Memory B cell (primary cell): ENCODE measurements around the gene FBRSL1.
A peak's percentile ranks its signal among the peaks of the same experiment; 100 is the strongest.
"Not testable (repeated sequence)": the region's sequence is repeated elsewhere in the genome, so short reads cannot be mapped to it uniquely, and the experiment has no call there.

Experiments used
- ATAC-seq: fragments of 150-1000 bp; cut with Tn5 transposase; 2 replicates; pipeline ENCODE4 v1.10.0; 2021; ENCODE audit warnings: low read depth, mild to moderate bottlenecking, moderate library complexity
- DNase-seq, 2 donors: peaks; one replicate each; pipeline ENCODE4 v3.0.0; 2022; ENCODE audit warnings: low spot score in 2 of 2
- H3K27ac Mint-ChIP-seq: one replicate; pipeline ENCODE4 v1.8.0; 2022; ENCODE audit warnings: mild to moderate bottlenecking, moderate library complexity, mixed read lengths
- H3K27me3 Mint-ChIP-seq: one replicate; pipeline ENCODE4 v1.8.0; 2022; ENCODE audit warnings: mixed read lengths
- H3K36me3 Mint-ChIP-seq: one replicate; pipeline ENCODE4 v1.8.0; 2022; ENCODE audit warnings: mild to moderate bottlenecking, mixed read lengths
- H3K4me1 Mint-ChIP-seq: one replicate; pipeline ENCODE4 v1.8.0; 2022; ENCODE audit warnings: mixed read lengths
- H3K4me3 Mint-ChIP-seq: one replicate; pipeline ENCODE4 v1.8.0; 2022; ENCODE audit warnings: mild to moderate bottlenecking, moderate library complexity, mixed read lengths
- H3K9me3 Mint-ChIP-seq: one replicate; pipeline ENCODE4 v1.8.0; 2022; ENCODE audit warnings: mixed read lengths

Gene FBRSL1

DNA sequence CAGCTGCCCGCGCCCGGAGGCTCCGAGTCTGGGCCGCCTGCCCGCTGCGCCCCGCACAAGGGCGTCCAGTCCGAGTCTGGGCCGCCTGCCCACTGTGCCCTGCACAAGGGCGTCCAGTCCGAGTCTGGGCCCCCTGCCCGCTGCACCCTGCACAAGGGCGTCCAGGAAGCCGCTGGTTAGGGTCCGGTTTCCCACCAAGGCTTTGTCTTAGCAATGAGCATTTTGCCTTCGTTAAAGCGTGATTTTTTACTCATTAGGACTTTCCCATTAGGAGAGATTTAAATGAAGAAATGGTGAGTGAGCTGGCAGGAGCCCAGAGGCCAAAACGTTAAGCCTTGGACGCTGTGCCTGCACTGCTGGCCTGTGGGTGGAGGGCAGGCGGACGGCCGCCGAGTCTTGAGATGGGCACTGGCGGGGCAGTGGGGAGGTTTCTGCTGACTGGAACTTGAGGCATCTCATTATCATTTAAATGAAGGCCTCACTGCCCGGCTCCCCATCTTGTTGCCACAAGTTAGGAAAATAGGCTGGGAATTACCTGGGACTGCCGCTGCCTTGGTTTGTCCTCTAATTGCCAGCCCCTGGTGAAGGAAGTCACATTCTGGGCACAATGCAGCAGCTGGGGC is 36.0 kb downstream of the FBRSL1 start:
- ATAC-seq: no peak
- DNase-seq: no peak
- peaks cover 4% of the 10 kb centered on the region for H3K36me3 Mint-ChIP-seq
- H3K9me3 Mint-ChIP-seq: no peaks in the 10 kb centered on the region
- no peaks in the 10 kb centered on the region for H3K27me3 Mint-ChIP-seq
- no peak overlapping the region for H3K27ac Mint-ChIP-seq
- peaks cover 14% of the 10 kb centered on the region for H3K4me1 Mint-ChIP-seq
- H3K4me3 Mint-ChIP-seq: no peak overlapping the region

DNA sequence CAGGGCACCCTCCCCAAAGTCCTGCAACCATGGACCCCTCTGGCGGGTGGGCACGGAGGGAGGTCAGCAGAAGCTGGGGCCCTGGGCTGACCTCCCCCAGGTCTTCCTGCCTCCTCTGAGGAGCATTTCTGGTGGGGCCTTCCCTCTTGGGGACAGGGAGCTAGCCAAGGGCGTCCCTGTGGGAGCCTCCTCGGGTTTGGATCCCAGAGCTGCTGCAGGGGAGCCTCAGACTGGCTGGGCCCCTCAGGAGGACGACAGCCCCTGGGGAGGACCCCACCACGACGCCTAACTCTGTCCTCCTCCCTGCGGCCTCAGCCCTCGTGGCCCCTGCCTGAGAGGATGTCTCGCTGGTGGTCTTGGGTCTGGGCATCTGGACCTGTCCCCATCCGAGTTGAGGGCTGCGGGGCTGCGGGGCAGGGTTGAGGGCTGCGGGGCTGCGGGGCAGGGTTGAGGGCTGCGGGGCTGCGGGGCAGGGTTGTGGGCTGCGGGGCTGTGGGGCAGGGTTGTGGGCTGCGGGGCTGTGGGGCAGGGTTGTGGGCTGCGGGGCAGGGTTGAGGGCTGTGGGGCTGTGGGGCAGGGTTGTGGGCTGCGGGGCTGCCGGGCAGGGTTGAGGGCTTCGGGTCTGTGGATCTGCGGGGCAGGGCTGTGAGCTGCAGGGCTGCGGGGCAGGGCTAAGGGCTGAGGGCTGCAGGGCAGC is 37.4 kb downstream of the FBRSL1 start:
- no peaks in the 10 kb centered on the region for H3K27me3 Mint-ChIP-seq

DNA sequence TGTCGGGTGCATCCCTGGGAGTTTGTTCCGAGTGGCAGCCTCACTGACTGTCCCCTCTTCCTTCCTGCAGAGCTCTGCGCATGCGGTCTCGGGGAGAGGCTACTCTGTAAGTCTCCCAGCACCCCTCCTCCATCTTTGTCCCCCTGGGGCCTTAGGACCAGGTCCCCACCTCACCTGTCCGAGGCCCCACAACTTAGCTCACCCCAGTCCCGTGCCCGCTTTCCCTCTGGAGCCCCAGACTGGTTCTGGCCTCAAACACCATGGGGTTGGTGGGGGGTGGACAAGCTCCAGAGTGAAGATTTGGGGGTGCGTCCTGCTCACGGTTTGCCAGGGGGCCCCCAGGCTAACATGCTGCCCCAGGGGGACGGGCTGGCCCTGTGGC is 37.9 kb downstream of the FBRSL1 start:
- Mint-ChIP-seq H3K4me1 (peaks cover 9% of the 10 kb centered on the region), H3K27ac (no peak overlapping the region), H3K27me3 (no peaks in the 10 kb centered on the region), H3K9me3 (no peaks in the 10 kb centered on the region), H3K36me3 (peaks cover 4% of the 10 kb centered on the region), H3K4me3 (no peak overlapping the region)
- DNase-seq: no peak
- no peak for ATAC-seq

More for the DNA sequence above, 37.4 kb downstream of the FBRSL1 start:
- Mint-ChIP-seq H3K4me1 (peaks cover 10% of the 10 kb centered on the region), H3K27ac (no peak overlapping the region), H3K4me3 (no peak overlapping the region), H3K36me3 (peaks cover 4% of the 10 kb centered on the region), H3K9me3 (no peaks in the 10 kb centered on the region)
- no peak for DNase-seq
- ATAC-seq: no peak

DNA sequence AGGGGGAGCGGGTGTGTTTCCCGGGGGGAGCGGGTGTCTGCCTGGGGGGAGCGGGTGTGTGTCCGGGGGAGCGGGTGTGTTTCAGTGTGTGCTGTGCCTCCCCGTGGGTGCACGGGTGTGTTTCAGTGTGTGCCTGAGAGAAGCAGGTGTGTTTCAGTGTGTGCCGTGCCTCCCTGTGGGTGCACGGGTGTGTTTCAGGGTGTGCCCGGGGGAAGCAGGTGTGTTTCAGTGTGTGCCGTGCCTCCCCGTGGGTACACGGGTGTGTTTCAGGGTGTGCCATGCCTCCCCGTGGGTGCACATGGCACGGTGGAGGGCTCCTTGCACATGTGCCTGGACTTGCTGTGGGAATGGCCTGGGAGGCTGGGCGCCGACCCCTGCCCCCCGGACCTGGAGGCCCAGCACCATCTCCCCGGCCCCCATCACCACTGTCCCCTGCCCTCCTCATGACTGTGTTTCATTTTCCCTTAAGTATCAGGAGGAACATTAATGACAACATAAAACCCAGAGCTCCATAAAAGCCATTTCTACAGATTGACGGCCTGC is 38.7 kb downstream of the FBRSL1 start:
- DNase-seq: no peak
- H3K36me3 Mint-ChIP-seq: peaks cover 6% of the 10 kb centered on the region
- peaks cover 6% of the 10 kb centered on the region for H3K4me1 Mint-ChIP-seq
- no peaks in the 10 kb centered on the region for H3K9me3 Mint-ChIP-seq
- ATAC-seq: no peak
- no peaks in the 10 kb centered on the region for H3K27me3 Mint-ChIP-seq
- no peak overlapping the region for H3K27ac Mint-ChIP-seq
- H3K4me3 Mint-ChIP-seq: no peak overlapping the region

DNA sequence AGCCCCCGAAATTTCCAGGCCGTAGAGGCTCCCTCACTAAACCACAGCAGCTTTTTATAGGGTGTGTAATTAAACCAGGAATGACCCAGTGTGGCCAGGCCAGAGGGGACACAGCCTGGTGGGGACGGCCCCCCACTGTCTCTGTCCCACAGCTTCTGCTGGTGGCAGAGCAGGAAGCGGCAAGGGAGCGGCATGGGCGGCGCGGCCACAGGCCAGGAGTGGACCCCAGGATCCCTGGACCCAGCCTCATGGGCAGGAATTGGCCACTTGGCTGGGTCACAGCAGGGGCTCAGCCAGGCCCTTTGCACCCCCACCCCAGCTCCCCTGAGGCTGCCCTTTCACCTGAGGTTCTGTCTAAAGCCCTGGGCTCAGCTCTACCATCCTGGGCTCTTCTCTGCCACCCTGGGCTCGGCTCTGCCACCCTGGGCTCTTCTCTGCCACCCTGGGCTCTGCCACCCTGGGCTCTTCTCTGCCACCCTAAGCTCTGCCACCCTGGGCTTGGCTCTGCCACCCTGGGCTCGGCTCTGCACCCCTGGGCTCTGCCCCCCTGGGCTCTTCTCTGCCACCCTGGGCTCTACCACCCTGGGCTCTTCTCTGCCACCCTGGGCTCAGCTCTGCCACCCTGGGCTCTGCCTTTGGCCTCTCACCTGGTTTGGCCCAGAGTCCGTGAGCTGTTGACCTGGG is 39.3 kb downstream of the FBRSL1 start:
- ATAC-seq (no peak), DNase-seq (no peak)
- Mint-ChIP-seq H3K9me3 (no peaks in the 10 kb centered on the region), H3K27me3 (no peaks in the 10 kb centered on the region), H3K27ac (peak overlapping the region; percentile 18), H3K36me3 (peaks cover 8% of the 10 kb centered on the region), H3K4me3 (no peak overlapping the region), H3K4me1 (peaks cover 3% of the 10 kb centered on the region)

DNA sequence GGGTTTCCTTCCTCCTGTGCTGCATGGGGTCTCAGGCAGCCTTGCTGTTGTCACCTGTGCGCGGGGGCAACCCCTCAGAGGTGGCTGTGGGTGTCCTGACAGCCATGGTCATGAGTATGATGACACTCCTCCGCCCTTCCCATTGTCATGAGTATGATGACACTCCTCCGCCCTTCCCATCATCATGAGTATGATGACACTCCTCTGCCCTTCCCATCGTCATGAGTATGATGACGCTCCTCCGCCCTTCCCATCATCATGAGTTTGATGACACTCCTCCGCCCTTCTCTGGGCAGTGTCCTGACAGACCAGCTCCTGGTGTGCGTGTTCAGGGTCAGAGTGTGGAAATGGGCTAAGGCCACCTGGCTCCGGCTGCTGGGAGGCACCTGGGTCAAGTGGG is 40.0 kb downstream of the FBRSL1 start:
- Mint-ChIP-seq H3K36me3 (peaks cover 8% of the 10 kb centered on the region), H3K4me3 (no peak overlapping the region), H3K4me1 (peaks cover 3% of the 10 kb centered on the region), H3K9me3 (no peaks in the 10 kb centered on the region), H3K27ac (peak overlapping the region; percentile 18), H3K27me3 (no peaks in the 10 kb centered on the region)
- no peak for ATAC-seq
- no peak for DNase-seq

DNA sequence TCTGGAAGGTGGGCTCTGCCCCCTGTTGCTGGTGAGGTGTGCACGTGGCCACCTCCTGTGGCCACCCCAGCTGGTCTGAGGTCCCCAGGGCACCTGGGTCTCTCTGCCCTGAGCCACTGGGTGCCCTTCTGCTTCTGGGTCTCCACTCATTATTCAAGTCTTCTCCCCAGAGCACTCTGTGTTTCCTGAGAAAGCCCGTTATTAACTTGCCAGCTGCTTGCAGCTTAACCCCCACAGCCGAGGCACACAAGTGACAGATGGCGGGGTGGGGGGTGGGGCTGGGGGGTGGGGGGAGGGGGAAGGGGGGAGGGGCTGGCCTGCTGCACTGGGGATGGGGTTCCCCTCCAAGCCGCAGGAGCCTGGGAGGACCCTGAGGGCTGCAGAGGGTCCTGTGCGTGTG is 40.5 kb downstream of the FBRSL1 start:
- Mint-ChIP-seq H3K27ac (no peak overlapping the region), H3K36me3 (peaks cover 10% of the 10 kb centered on the region), H3K4me1 (peaks cover 6% of the 10 kb centered on the region), H3K4me3 (no peak overlapping the region), H3K27me3 (no peaks in the 10 kb centered on the region), H3K9me3 (peaks cover 4% of the 10 kb centered on the region)
- ATAC-seq: no peak
- no peak for DNase-seq

DNA sequence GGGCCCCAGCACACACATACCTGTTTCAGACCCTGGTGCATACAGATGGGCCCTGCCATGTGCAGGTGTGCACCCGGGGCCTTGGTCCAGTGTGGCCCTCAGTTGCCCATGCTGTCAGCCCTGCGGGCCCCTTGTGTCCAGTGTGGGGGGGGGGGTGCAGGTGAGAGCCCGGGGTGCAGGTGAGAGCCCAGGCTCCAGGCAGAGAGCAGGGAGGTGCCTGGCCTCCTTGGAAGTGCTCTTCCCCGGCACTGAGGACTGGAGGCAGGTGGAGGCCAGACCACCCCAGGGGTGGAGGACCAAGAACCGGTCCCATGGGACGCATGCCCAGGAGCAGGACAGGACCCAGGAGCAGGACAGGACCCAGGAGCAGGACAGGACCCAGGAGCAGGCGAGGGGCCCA is 40.9 kb downstream of the FBRSL1 start:
- no peaks in the 10 kb centered on the region for H3K27me3 Mint-ChIP-seq
- ATAC-seq: no peak
- peaks cover 6% of the 10 kb centered on the region for H3K9me3 Mint-ChIP-seq
- H3K36me3 Mint-ChIP-seq: peaks cover 10% of the 10 kb centered on the region
- H3K4me1 Mint-ChIP-seq: peaks cover 7% of the 10 kb centered on the region
- DNase-seq: no peak
- H3K4me3 Mint-ChIP-seq: no peak overlapping the region
- H3K27ac Mint-ChIP-seq: no peak overlapping the region

DNA sequence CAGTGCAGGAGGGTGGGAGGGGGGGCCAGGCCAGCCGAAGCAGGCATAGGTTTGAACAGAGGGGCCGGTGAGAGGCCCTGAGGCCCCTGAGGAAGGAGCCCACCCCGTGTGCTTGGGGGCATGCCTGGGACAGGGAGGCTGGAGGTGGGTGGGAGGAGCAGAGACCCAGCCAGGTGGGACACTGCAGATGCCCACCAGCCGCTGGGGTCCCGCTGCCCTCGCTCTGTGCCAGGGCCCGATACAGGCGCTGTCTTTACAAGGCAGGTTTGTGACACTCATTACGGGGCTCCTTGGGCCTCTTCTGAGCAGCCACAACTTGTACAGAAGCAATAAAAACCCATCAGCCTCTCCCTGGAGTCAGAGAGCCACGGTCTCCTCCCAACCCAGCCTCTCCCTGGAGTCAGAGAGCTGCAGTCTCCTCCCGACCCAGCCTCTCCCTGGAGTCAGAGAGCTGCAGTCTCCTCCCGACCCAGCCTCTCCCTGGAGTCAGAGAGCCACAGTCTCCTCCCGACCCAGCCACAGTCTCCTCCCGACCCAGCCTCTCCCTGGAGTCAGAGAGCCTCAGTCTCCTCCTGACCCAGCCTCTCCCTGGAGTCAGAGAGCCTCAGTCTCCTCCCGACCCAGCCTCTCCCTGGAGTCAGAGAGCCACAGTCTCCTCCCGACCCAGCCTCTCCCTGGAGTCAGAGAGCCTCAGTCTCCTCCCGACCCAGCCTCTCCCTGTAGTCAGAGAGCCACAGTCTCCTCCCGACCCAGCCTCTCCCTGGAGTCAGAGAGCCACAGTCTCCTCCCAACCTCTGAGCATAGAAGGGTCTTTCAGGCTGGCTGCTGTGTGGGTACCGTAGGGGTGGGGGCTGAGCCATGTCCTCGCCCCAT is 43.0 kb downstream of the FBRSL1 start:
- Mint-ChIP-seq H3K36me3 (peaks cover 14% of the 10 kb centered on the region), H3K9me3 (peaks cover 14% of the 10 kb centered on the region), H3K4me1 (peaks cover 17% of the 10 kb centered on the region)
- H3K27me3 Mint-ChIP-seq, ATAC-seq, DNase-seq, H3K27ac Mint-ChIP-seq, H3K4me3 Mint-ChIP-seq: not testable (repeated sequence)

DNA sequence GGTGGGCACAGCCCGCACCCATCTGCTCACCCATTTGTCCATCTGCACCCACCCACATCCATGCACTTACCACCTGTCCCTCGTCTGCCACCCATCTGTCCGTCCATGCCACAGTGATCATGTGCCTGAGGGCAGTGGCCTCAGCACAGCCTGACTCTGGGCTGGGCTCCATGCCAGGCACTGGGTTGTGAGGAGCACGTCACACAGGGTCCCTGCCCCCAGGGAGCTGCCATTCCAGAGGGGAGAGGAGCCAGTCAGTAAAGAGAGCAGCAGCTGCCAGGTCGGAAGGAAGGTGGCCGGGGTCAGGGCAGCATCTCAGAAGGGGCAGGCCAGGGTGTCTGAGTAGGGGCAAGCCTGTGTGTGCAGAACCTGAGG is 43.6 kb downstream of the FBRSL1 start:
- Mint-ChIP-seq H3K9me3 (peaks cover 14% of the 10 kb centered on the region), H3K4me1 (peaks cover 17% of the 10 kb centered on the region), H3K27me3 (no peaks in the 10 kb centered on the region), H3K36me3 (peaks cover 14% of the 10 kb centered on the region), H3K4me3 (no peak overlapping the region), H3K27ac (no peak overlapping the region)
- ATAC-seq (no peak), DNase-seq (no peak)

DNA sequence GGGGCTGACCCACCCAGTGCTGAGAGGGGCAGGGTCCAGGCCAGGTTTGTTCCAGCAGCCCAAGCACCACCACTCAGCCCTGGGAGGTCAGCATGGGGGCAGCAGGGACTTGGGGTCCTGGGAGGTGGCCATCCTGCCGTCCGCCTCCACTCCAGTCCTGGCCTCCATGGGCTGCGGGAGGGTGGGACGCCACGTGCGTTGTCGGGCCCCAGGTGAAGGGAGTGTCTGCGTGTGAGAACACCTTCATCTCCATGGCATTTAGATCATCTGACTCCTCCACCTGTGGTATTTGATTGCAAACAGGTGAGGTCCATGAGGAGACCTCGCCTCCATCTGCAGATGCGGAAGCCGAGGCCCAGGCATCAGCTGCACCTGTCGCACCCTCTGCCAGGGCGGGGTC is 44.1 kb downstream of the FBRSL1 start:
- Mint-ChIP-seq H3K4me1 (peaks cover 17% of the 10 kb centered on the region), H3K4me3 (no peak overlapping the region), H3K36me3 (peaks cover 14% of the 10 kb centered on the region), H3K27ac (no peak overlapping the region), H3K9me3 (peaks cover 14% of the 10 kb centered on the region), H3K27me3 (no peaks in the 10 kb centered on the region)
- DNase-seq (no peak), ATAC-seq (no peak)

DNA sequence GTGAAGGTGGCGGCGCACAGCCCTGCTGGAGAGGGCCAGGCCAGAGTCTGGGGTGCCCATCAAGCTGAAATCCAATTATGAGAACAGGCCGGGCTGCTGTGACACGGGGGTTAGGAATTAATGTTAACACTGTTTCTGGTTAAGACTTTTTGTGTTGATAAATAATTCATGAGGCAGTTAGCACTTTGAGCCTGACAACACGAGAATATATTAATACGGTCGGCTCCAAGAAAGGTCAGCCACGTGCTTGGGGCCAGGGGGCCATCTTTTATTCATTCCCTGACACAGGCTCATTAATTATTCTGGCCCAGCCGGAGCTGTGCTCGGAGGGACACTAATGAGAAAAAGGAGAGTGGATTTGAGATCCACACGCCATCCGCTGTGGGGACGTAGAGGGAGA is 45.1 kb downstream of the FBRSL1 start:
- peaks cover 14% of the 10 kb centered on the region for H3K9me3 Mint-ChIP-seq
- ATAC-seq: no peak
- DNase-seq: no peak
- H3K27ac Mint-ChIP-seq: no peak overlapping the region
- no peak overlapping the region for H3K4me3 Mint-ChIP-seq
- H3K27me3 Mint-ChIP-seq: no peaks in the 10 kb centered on the region
- peaks cover 14% of the 10 kb centered on the region for H3K4me1 Mint-ChIP-seq
- peaks cover 11% of the 10 kb centered on the region for H3K36me3 Mint-ChIP-seq

DNA sequence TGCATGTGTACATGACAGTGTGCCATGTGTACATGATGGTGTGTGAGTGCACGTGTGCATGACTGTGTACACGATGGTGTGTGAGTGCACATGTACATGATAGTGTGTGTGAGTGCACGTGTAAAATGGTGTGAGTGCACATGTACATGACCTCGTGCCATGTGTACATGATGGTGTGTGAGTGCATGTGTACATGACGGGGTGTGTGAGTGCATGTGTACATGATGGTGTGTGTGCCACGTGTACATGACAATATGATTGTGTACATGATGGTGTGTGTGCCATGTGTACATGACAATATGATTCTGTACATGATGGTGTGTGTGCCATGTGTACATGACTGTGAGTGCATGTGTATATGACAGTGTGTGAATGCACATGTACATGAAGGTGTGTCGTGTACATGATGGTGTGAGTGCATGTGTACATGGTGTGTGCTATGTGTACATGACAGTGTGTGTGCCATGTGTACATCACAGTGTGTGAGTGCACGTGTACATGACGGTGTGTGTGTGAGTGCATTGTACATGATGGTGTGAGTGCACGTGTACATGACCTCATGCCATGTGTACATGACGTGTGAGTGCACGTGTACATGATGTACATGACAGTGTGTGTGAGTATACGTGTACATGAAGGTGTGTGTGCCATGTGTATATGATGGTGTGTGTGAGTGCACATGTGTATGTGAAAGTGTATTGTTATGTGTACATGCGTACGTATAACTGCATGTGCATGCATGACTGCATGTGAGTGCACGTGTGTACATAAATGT is 46.3 kb downstream of the FBRSL1 start:
- peaks cover 14% of the 10 kb centered on the region for H3K4me1 Mint-ChIP-seq
- no peaks in the 10 kb centered on the region for H3K27me3 Mint-ChIP-seq
- peaks cover 14% of the 10 kb centered on the region for H3K9me3 Mint-ChIP-seq
- DNase-seq (no peak), ATAC-seq (no peak)
- H3K36me3 Mint-ChIP-seq: peaks cover 11% of the 10 kb centered on the region
- no peak overlapping the region for H3K4me3 Mint-ChIP-seq
- peak overlapping the region; percentile 56 for H3K27ac Mint-ChIP-seq
